Esophagus muscularis mucosa (tissue), 4 donors: ENCODE data around the gene CXCL8. TPM values are rescaled to one million over a fixed set of nuclear protein-coding genes. Genes with fewer than 3 reads are reported as not detected.

ENCODE experiments used
- DNase-seq: peaks from one replicate; pipeline ENCODE4 v3.0.0-alpha.2; 2017; ENCODE audit errors: extremely low spot score
- H3K27ac ChIP-seq, 4 donors: fragments of 200-600 bp; sonication (generic); replicated peaks in 1 of 4; 1 replicate in 3 of 4; 2 replicates in 1 of 4; pipeline ENCODE4 v1.5.1; 2016 to 2019; ENCODE audit warnings: mild to moderate bottlenecking in 1 of 4
- H3K27me3 ChIP-seq, 4 donors: fragments of 200-600 bp; sonication (generic); one replicate each; pipeline versions ENCODE4 v1.5.1 to v1.6.0; 2016 to 2019
- H3K36me3 ChIP-seq, 4 donors: fragments of 200-600 bp; sonication (generic); one replicate each; pipeline ENCODE4 v1.5.1; 2016 to 2019
- H3K4me1 ChIP-seq, 4 donors: fragments of 200-600 bp; sonication (generic); one replicate each; pipeline ENCODE4 v1.5.1; 2016 to 2019
- H3K4me3 ChIP-seq, 4 donors: fragments of 200-600 bp; sonication (generic); 1 replicate in 2 of 4; 2 replicates in 2 of 4; pipeline ENCODE4 v1.5.1; 2016 to 2019; ENCODE audit warnings: mild to moderate bottlenecking in 4 of 4, moderate library complexity in 1 of 4
- H3K9me3 ChIP-seq, 4 donors: fragments of 200-600 bp; sonication (generic); 1 replicate in 3 of 4; 2 replicates in 1 of 4; pipeline ENCODE4 v1.5.1; 2016 to 2019
- EP300 ChIP-seq: sonication (generic); formaldehyde crosslinking; IDR thresholded peaks from one replicate; pipeline ENCODE4 v1.6.1; 2017; ENCODE audit warnings: antibody characterized with exemption
- POLR2A ChIP-seq: fragments of 450-650 bp; IDR thresholded peaks from one replicate; pipeline ENCODE4 v1.6.1; 2017; ENCODE audit warnings: antibody characterized with exemption, moderate library complexity, mild to moderate bottlenecking, low read depth
- POLR2AphosphoS5 ChIP-seq, 2 donors: sonication (generic); formaldehyde crosslinking; IDR thresholded peaks; one replicate each; pipeline ENCODE4 v1.6.1; 2017; ENCODE audit warnings: antibody characterized with exemption in 2 of 2
- WGBS: methylation state at CpG from one replicate; pipeline ENCODE4 v1.1.5; 2018; 5-methylcytosine and 5-hydroxymethylcytosine counted together
- intact Hi-C: fragments of 100-400 bp; cut with DNase I; formaldehyde crosslinking; loops from one replicate; pipeline ENCODE4 v1.15.1; 2023
- total RNA-seq, 4 donors: library from RNA; depleted of rRNA; stranded (reverse); fragments of >200 nt; gene quantifications; one replicate each; pipeline versions ENCODE4 v1.1.0 to v1.2.1, GENCODE V29; 2016
- TF ChIP-seq, protein P1 (sequence below), 3 experiments: fragments of 200-600 bp in 2 of 3; fragments of 450-650 bp in 1 of 3; sonication (generic) in 2 of 3; IDR thresholded peaks; one replicate each; pipeline ENCODE4 v1.5.1; 2017 to 2019; ENCODE audit warnings: antibody characterized with exemption in 3 of 3, mild to moderate bottlenecking in 2 of 3, moderate library complexity in 1 of 3

Gene CXCL8
- total RNA-seq, 4 donors from 2014 or later, result 8.0 TPM; not detected in 3

DNA sequence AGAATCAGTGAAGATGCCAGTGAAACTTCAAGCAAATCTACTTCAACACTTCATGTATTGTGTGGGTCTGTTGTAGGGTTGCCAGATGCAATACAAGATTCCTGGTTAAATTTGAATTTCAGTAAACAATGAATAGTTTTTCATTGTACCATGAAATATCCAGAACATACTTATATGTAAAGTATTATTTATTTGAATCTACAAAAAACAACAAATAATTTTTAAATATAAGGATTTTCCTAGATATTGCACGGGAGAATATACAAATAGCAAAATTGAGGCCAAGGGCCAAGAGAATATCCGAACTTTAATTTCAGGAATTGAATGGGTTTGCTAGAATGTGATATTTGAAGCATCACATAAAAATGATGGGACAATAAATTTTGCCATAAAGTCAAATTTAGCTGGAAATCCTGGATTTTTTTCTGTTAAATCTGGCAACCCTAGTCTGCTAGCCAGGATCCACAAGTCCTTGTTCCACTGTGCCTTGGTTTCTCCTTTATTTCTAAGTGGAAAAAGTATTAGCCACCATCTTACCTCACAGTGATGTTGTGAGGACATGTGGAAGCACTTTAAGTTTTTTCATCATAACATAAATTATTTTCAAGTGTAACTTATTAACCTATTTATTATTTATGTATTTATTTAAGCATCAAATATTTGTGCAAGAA, 2.3 kb downstream of the CXCL8 start:
- intact Hi-C loops, result no loop called here

DNA sequence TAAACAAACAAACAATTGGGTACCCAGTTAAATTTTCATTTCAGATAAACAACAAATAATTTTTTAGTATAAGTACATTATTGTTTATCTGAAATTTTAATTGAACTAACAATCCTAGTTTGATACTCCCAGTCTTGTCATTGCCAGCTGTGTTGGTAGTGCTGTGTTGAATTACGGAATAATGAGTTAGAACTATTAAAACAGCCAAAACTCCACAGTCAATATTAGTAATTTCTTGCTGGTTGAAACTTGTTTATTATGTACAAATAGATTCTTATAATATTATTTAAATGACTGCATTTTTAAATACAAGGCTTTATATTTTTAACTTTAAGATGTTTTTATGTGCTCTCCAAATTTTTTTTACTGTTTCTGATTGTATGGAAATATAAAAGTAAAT, 2.9 kb downstream of the CXCL8 start:
- Histone ChIP-seq H3K27me3 (no peaks in the 10 kb centered on the region), H3K27ac (no peak overlapping the region), H3K9me3 (peaks cover 0 to 3% (median 0%) of the 10 kb centered on the region in 4 donors), H3K4me1 (peaks cover 0 to 12% (median 9%) of the 10 kb centered on the region in 4 donors), H3K36me3 (no peaks in the 10 kb centered on the region), H3K4me3 (no peak overlapping the region)
- no peak for DNase-seq
- intact Hi-C loops, result no loop called here
- 97% methylated on average over 1 of the region's 1 CpG for WGBS
- no peak for TF ChIP-seq POLR2AphosphoS5 (IDR thresholded peaks at IDR 0.05)
- TF ChIP-seq EP300, result no peak
- TF ChIP-seq, protein P1, sequence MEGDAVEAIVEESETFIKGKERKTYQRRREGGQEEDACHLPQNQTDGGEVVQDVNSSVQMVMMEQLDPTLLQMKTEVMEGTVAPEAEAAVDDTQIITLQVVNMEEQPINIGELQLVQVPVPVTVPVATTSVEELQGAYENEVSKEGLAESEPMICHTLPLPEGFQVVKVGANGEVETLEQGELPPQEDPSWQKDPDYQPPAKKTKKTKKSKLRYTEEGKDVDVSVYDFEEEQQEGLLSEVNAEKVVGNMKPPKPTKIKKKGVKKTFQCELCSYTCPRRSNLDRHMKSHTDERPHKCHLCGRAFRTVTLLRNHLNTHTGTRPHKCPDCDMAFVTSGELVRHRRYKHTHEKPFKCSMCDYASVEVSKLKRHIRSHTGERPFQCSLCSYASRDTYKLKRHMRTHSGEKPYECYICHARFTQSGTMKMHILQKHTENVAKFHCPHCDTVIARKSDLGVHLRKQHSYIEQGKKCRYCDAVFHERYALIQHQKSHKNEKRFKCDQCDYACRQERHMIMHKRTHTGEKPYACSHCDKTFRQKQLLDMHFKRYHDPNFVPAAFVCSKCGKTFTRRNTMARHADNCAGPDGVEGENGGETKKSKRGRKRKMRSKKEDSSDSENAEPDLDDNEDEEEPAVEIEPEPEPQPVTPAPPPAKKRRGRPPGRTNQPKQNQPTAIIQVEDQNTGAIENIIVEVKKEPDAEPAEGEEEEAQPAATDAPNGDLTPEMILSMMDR (IDR thresholded peaks at IDR 0.05), result no peak

More for the DNA sequence above, 2.3 kb downstream of the CXCL8 start:
- no peak overlapping the region for H3K4me3 ChIP-seq
- no peak overlapping the region for H3K27ac ChIP-seq
- no peak for TF ChIP-seq EP300
- TF ChIP-seq POLR2AphosphoS5 (IDR thresholded peaks at IDR 0.05), result no peak
- TF ChIP-seq, protein P1 (IDR thresholded peaks at IDR 0.05), result no peak
- TF ChIP-seq POLR2A, result no peak
- DNase-seq, result no peak
- 90% methylated on average over 2 of the region's 2 CpGs for WGBS
- H3K9me3 ChIP-seq, result peaks cover 0 to 3% (median 0%) of the 10 kb centered on the region in 4 donors
- H3K4me1 ChIP-seq, result peaks cover 0 to 12% (median 9%) of the 10 kb centered on the region in 4 donors
- no peaks in the 10 kb centered on the region for H3K36me3 ChIP-seq
- no peaks in the 10 kb centered on the region for H3K27me3 ChIP-seq

DNA sequence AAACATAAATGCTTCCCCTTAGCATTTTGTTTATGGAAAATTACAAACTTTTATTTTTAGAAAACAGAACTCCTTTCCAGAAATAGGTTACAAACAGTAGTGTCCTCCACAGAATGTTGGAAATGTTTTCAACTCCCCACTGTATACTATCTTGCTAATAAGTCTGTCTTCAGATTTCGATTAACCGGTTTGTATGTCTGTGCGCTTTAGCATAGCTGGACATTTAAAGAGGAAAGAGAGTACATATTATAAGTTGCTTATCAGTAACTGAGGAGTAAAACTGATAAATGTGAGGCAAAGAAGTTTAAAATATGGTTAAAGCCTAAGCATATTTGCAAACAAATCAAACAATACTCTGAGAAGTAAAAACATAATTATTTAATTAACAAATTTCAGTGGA, 3.4 kb downstream of the CXCL8 start:
- Histone ChIP-seq H3K9me3 (peaks cover 0 to 3% (median 0%) of the 10 kb centered on the region in 4 donors), H3K27ac (no peak overlapping the region), H3K27me3 (no peaks in the 10 kb centered on the region), H3K36me3 (no peaks in the 10 kb centered on the region), H3K4me3 (no peak overlapping the region), H3K4me1 (peaks cover 0 to 12% (median 9%) of the 10 kb centered on the region in 4 donors)
- TF ChIP-seq POLR2AphosphoS5 (IDR thresholded peaks at IDR 0.05), result no peak
- no peak for TF ChIP-seq POLR2A
- TF ChIP-seq EP300, result no peak
- TF ChIP-seq, protein P1 (IDR thresholded peaks at IDR 0.05), result no peak
- 94% methylated on average over 3 of the region's 3 CpGs for WGBS
- intact Hi-C loops, result no loop called here
- DNase-seq, result no peak

DNA sequence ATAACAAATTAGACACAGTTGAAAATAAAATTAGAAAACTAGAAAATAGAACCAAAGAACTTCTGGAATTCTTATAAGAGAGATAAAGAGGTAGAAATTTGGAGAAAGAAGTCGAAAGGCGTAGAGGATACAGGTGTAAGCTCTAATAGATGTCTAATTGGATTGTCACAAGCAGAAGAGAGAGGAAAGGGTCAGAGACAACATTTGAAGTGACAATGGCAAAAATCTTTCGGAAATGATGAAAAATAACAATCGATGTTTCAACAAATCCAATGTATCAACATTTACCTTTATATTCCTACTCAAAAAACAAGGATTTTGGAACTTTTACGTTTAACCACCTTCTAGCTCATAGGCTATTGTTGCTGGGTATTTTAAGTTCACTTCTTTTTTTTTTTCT, 3.8 kb downstream of the CXCL8 start:
- TF ChIP-seq, protein P1 (IDR thresholded peaks at IDR 0.05), result no peak
- TF ChIP-seq POLR2A, result no peak
- TF ChIP-seq EP300, result no peak
- TF ChIP-seq POLR2AphosphoS5 (IDR thresholded peaks at IDR 0.05), result no peak
- H3K27me3 ChIP-seq, result no peaks in the 10 kb centered on the region
- DNase-seq, result no peak
- no peaks in the 10 kb centered on the region for H3K36me3 ChIP-seq
- no peak overlapping the region for H3K4me3 ChIP-seq
- H3K4me1 ChIP-seq, result peaks cover 0 to 12% (median 9%) of the 10 kb centered on the region in 4 donors
- no peak overlapping the region for H3K27ac ChIP-seq
- intact Hi-C loops, result no loop called here
- 77% methylated on average over 5 of the region's 5 CpGs for WGBS
- peaks cover 0 to 3% (median 0%) of the 10 kb centered on the region in 4 donors for H3K9me3 ChIP-seq

DNA sequence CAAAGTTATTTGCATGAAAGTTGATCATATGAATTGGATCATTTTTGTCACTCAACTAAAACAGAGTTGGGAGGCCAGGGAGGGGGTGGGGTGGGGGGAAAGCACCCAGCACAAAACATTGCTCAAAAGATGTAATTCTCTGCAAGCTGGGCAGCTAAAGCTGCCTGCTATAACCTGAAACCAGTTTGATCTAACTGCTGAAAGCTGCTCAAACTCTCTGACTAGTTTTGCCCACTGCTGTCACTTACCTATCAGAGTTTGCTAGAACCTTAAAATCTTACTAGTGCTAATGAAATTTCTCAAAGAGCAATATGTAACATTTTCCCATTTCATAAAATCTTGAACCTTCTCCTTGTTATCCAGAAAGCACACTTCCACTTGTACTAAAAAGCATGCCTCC, 10.4 kb downstream of the CXCL8 start:
- no peak for DNase-seq
- Histone ChIP-seq H3K4me3 (no peak overlapping the region), H3K36me3 (no peaks in the 10 kb centered on the region), H3K27me3 (no peaks in the 10 kb centered on the region), H3K27ac (no peak overlapping the region), H3K4me1 (no peaks in the 10 kb centered on the region), H3K9me3 (peaks cover 0 to 2% (median 0%) of the 10 kb centered on the region in 4 donors)
- intact Hi-C loops, result no loop called here
- TF ChIP-seq POLR2A (no peak), EP300 (no peak)
- TF ChIP-seq, protein P1 (IDR thresholded peaks at IDR 0.05), result no peak
